Natural killer cell (primary cell): ENCODE data around the gene ARHGAP35. TPM values are rescaled to one million over a fixed set of nuclear protein-coding genes. Genes with fewer than 3 reads are reported as not detected.

ENCODE experiments used
- ATAC-seq, 3 donors: fragments of 150-1000 bp in 2 of 3; fragments of 200-7000 bp in 1 of 3; cut with Tn5 transposase; 1 replicate in 1 of 3; 2 replicates in 2 of 3; pipeline ENCODE4 v1.10.0; 2021; ENCODE audit warnings: mild to moderate bottlenecking in 2 of 3, moderate library complexity in 2 of 3
- DNase-seq, 2 donors: peaks; one replicate each; pipeline versions ENCODE4 v3.0.0 to v3.0.0-alpha.2; 2013 to 2021; ENCODE audit warnings: mixed read lengths in 1 of 2
- H3K27ac ChIP-seq: one replicate; pipeline ENCODE4 v1.5.1; 2013; ENCODE audit warnings: mild to moderate bottlenecking, low read length
- H3K27me3 ChIP-seq: one replicate; pipeline ENCODE4 v1.6.1; 2013; ENCODE audit warnings: low read length; ENCODE audit not compliant: control insufficient read depth, insufficient read depth
- H3K36me3 ChIP-seq: one replicate; pipeline ENCODE4 v1.6.1; 2013; ENCODE audit warnings: low read length; ENCODE audit not compliant: control insufficient read depth, insufficient read depth
- H3K4me1 ChIP-seq: one replicate; pipeline ENCODE4 v1.6.1; 2013; ENCODE audit warnings: low read length; ENCODE audit not compliant: control insufficient read depth, insufficient read depth
- H3K4me3 ChIP-seq: one replicate; pipeline ENCODE4 v1.5.1; 2013; ENCODE audit warnings: low read length
- H3K9me3 ChIP-seq: one replicate; pipeline ENCODE4 v1.6.1; 2013; ENCODE audit warnings: low read length; ENCODE audit not compliant: control insufficient read depth, insufficient read depth
- H3K27ac Mint-ChIP-seq, 2 donors: one replicate each; pipeline ENCODE4 v1.8.0; 2022; ENCODE audit warnings: mild to moderate bottlenecking in 2 of 2, mixed read lengths in 2 of 2, moderate library complexity in 1 of 2
- H3K27me3 Mint-ChIP-seq, 2 donors: one replicate each; pipeline ENCODE4 v1.8.0; 2022; ENCODE audit warnings: low read depth in 2 of 2, mixed read lengths in 2 of 2
- H3K36me3 Mint-ChIP-seq: one replicate; pipeline ENCODE4 v1.8.0; 2022; ENCODE audit warnings: mixed read lengths
- H3K4me1 Mint-ChIP-seq, 2 donors: one replicate each; pipeline ENCODE4 v1.8.0; 2022; ENCODE audit warnings: mixed read lengths in 2 of 2
- H3K4me3 Mint-ChIP-seq: one replicate; pipeline ENCODE4 v1.8.0; 2022; ENCODE audit warnings: mild to moderate bottlenecking, moderate library complexity, mixed read lengths
- H3K9me3 Mint-ChIP-seq, 2 donors: one replicate each; pipeline ENCODE4 v1.8.0; 2022; ENCODE audit warnings: mixed read lengths in 2 of 2
- CTCF ChIP-seq: fragments of 200-600 bp; IDR thresholded peaks from one replicate; pipeline ENCODE4 v1.8.0; 2022; ENCODE audit warnings: antibody characterized with exemption
- WGBS: methylation state at CpG from one replicate; pipeline ENCODE4 v1.1.7; 2013; ENCODE audit warnings: missing lambda C conversion rate; ENCODE audit not compliant: insufficient coverage; 5-methylcytosine and 5-hydroxymethylcytosine counted together
- intact Hi-C: fragments of 100-400 bp; cut with micrococcal nuclease; formaldehyde crosslinking; loops from one replicate; pipeline ENCODE4 v1.14.2; 2022
- total RNA-seq, 4 donors: library from RNA; stranded (reverse); fragments of 120-200 nt in 1 of 4; gene quantifications; one replicate each; pipeline versions ENCODE4 v1.2.3 to v1.2.4, GENCODE V29; 2013 to 2022

ARHGAP35 gene
- total RNA-seq, 3 donors from 2014 or later (not counting 1 experiment from before 2014, with no cell fraction given): 40.2 to 66.2 (median 48.5) TPM

- H3K27ac Mint-ChIP-seq: peak overlapping the region in 1 of 2 donors; percentile 20
- no peak overlapping the region for H3K27ac ChIP-seq
- DNase-seq (no peak), ATAC-seq (no peak)
- H3K27me3 ChIP-seq: no peaks in the 10 kb centered on the region
- H3K36me3 Mint-ChIP-seq: no peaks in the 10 kb centered on the region
- no peaks in the 10 kb centered on the region for H3K9me3 ChIP-seq
- no peak overlapping the region for H3K4me3 ChIP-seq
- no peaks in the 10 kb centered on the region for H3K4me1 ChIP-seq
- no peaks in the 10 kb centered on the region for H3K27me3 Mint-ChIP-seq
- no peak overlapping the region for H3K4me3 Mint-ChIP-seq
- intact Hi-C loops: no loop called here
- no peak for TF ChIP-seq CTCF
- H3K4me1 Mint-ChIP-seq: peaks cover 56 to 61% of the 10 kb centered on the region in 2 donors
- no peaks in the 10 kb centered on the region for H3K36me3 ChIP-seq
- no peaks in the 10 kb centered on the region for H3K9me3 Mint-ChIP-seq
Measured at GRCh38 chr19:46901701-46902401, 41.1 kb downstream of the ARHGAP35 start.

GRCh38 chr19:46902402-46902766 is 41.6 kb downstream of the ARHGAP35 start:
- no peaks in the 10 kb centered on the region for H3K36me3 Mint-ChIP-seq
- H3K27me3 Mint-ChIP-seq: no peaks in the 10 kb centered on the region
- Histone ChIP-seq H3K27me3 (no peaks in the 10 kb centered on the region), H3K36me3 (no peaks in the 10 kb centered on the region), H3K4me1 (no peaks in the 10 kb centered on the region), H3K4me3 (no peak overlapping the region), H3K27ac (no peak overlapping the region), H3K9me3 (no peaks in the 10 kb centered on the region)
- 95% methylated on average over 2 of the region's 4 CpGs for WGBS
- no peak for DNase-seq
- ATAC-seq: no peak
- peak overlapping the region in 1 of 2 donors; percentile 20 for H3K27ac Mint-ChIP-seq
- H3K4me3 Mint-ChIP-seq: no peak overlapping the region
- H3K9me3 Mint-ChIP-seq: no peaks in the 10 kb centered on the region
- no peak for TF ChIP-seq CTCF
- intact Hi-C loops: no loop called here
- peaks cover 56% of the 10 kb centered on the region in 2 donors for H3K4me1 Mint-ChIP-seq

- no peaks in the 10 kb centered on the region for H3K4me1 ChIP-seq
- ATAC-seq (no peak), DNase-seq (no peak)
- H3K27me3 ChIP-seq: no peaks in the 10 kb centered on the region
- Mint-ChIP-seq H3K9me3 (no peaks in the 10 kb centered on the region), H3K4me3 (no peak overlapping the region), H3K4me1 (peaks cover 55 to 56% of the 10 kb centered on the region in 2 donors), H3K27me3 (no peaks in the 10 kb centered on the region), H3K36me3 (no peaks in the 10 kb centered on the region), H3K27ac (peak overlapping the region; percentile 2 to 34)
- 49% methylated on average over 2 of the region's 3 CpGs for WGBS
- H3K9me3 ChIP-seq: no peaks in the 10 kb centered on the region
- no peak overlapping the region for H3K4me3 ChIP-seq
- intact Hi-C loops: no loop called here
- no peak for TF ChIP-seq CTCF
- no peak overlapping the region for H3K27ac ChIP-seq
- H3K36me3 ChIP-seq: no peaks in the 10 kb centered on the region
Measured at GRCh38 chr19:46903458-46903857, 42.7 kb downstream of the ARHGAP35 start.
